Neuronal stem cell (in vitro differentiated cells): ENCODE results near the gene SMAD3.

ENCODE experiments used
- DNase-seq: peaks from one replicate; pipeline ENCODE4 v3.0.0-alpha.2; 2013; ENCODE audit warnings: low spot score
- H2AFZ ChIP-seq: one replicate; pipeline ENCODE4 v1.6.1; 2013; ENCODE audit warnings: mild to moderate bottlenecking, low read length, inconsistent platforms
- H2AK5ac ChIP-seq: 2 replicates; pipeline ENCODE4 v1.6.1; 2013; ENCODE audit warnings: low read depth, mild to moderate bottlenecking, inconsistent platforms, low read length, moderate library complexity, mixed read lengths
- H2BK120ac ChIP-seq: 2 replicates; pipeline ENCODE4 v1.6.1; 2013; ENCODE audit warnings: low read depth, mild to moderate bottlenecking, inconsistent platforms, low read length, moderate library complexity, mixed read lengths
- H2BK12ac ChIP-seq: one replicate; pipeline ENCODE4 v1.6.1; 2013; ENCODE audit warnings: low read length, inconsistent platforms
- H2BK15ac ChIP-seq: 2 replicates; pipeline ENCODE4 v1.6.1; 2013; ENCODE audit warnings: mild to moderate bottlenecking, low read length, inconsistent platforms, mixed read lengths
- H2BK5ac ChIP-seq: one replicate; pipeline ENCODE4 v1.6.1; 2013; ENCODE audit warnings: inconsistent platforms, mild to moderate bottlenecking, low read length, moderate library complexity
- H3K14ac ChIP-seq: one replicate; pipeline ENCODE4 v1.6.1; 2013; ENCODE audit warnings: low read length, inconsistent platforms
- H3K18ac ChIP-seq: 2 replicates; pipeline ENCODE4 v1.6.1; 2013; ENCODE audit warnings: low read length, inconsistent platforms
- H3K23ac ChIP-seq: 2 replicates; pipeline ENCODE4 v1.6.1; 2013; ENCODE audit warnings: low read depth, mild to moderate bottlenecking, mixed read lengths, low read length, inconsistent platforms; ENCODE audit not compliant: poor library complexity
- H3K27ac ChIP-seq: replicated peaks from 3 replicates; pipeline ENCODE4 v1.5.1; 2013; ENCODE audit warnings: low read length, inconsistent platforms
- H3K27me3 ChIP-seq, 3 experiments: 2 replicates each; pipeline ENCODE4 v1.6.1; 2013; ENCODE audit warnings: low read length in 3 of 3, mild to moderate bottlenecking in 2 of 3, inconsistent platforms in 1 of 3, low read depth in 1 of 3, mixed read lengths in 1 of 3, moderate library complexity in 1 of 3; ENCODE audit not compliant: control insufficient read depth in 3 of 3, insufficient read depth in 3 of 3
- H3K36me3 ChIP-seq, 2 donors: replicated peaks in 1 of 2; 2 replicates each; pipeline ENCODE4 v1.6.1; 2013; ENCODE audit warnings: low read length in 2 of 2; ENCODE audit not compliant: control insufficient read depth in 2 of 2, insufficient read depth in 2 of 2
- H3K4ac ChIP-seq: 2 replicates; pipeline ENCODE4 v1.6.1; 2013; ENCODE audit warnings: inconsistent platforms, mild to moderate bottlenecking, low read length, moderate library complexity
- H3K4me1 ChIP-seq, 2 donors: 1 replicate in 1 of 2; 2 replicates in 1 of 2; pipeline ENCODE4 v1.6.1; 2013; ENCODE audit warnings: low read length in 2 of 2, low read depth in 1 of 2; ENCODE audit not compliant: control insufficient read depth in 2 of 2, insufficient read depth in 1 of 2
- H3K4me2 ChIP-seq: one replicate; pipeline ENCODE4 v1.6.1; 2013; ENCODE audit warnings: mild to moderate bottlenecking, low read length, inconsistent platforms; ENCODE audit not compliant: insufficient read depth, poor library complexity, severe bottlenecking
- H3K4me3 ChIP-seq, 2 donors: 2 replicates each; pipeline ENCODE4 v1.5.1; 2013; ENCODE audit warnings: low read length in 2 of 2, mild to moderate bottlenecking in 2 of 2, inconsistent platforms in 1 of 2, moderate library complexity in 1 of 2
- H3K79me1 ChIP-seq: one replicate; pipeline ENCODE4 v1.6.1; 2013; ENCODE audit warnings: low read depth, mild to moderate bottlenecking, inconsistent platforms, low read length, moderate library complexity
- H3K9ac ChIP-seq: one replicate; pipeline ENCODE4 v1.6.1; 2013; ENCODE audit warnings: mild to moderate bottlenecking, low read depth, low read length, inconsistent platforms; ENCODE audit not compliant: poor library complexity
- H3K9me3 ChIP-seq, 2 donors: replicated peaks in 1 of 2; 2 replicates each; pipeline versions ENCODE3 to v1.6.1; 2013; ENCODE audit warnings: low read length in 2 of 2, mild to moderate bottlenecking in 2 of 2, inconsistent platforms in 1 of 2, low read depth in 1 of 2, mixed read lengths in 1 of 2, moderate library complexity in 1 of 2; ENCODE audit not compliant: control insufficient read depth in 2 of 2, insufficient read depth in 1 of 2
- H4K8ac ChIP-seq: one replicate; pipeline ENCODE4 v1.6.1; 2013; ENCODE audit warnings: low read depth, mild to moderate bottlenecking, inconsistent platforms, low read length, moderate library complexity
- H4K91ac ChIP-seq: one replicate; pipeline ENCODE4 v1.6.1; 2013; ENCODE audit warnings: low read length, low read depth, mild to moderate bottlenecking, inconsistent platforms; ENCODE audit not compliant: poor library complexity
- WGBS, 2 donors: extraction: QIAGEN DNeasy Blood & Tissue Kit; methylation state at CpG; one replicate each; pipeline ENCODE4 v1.1.7; 2013; ENCODE audit warnings: missing lambda C conversion rate in 2 of 2, mixed read lengths in 1 of 2; ENCODE audit not compliant: insufficient read length in 2 of 2, insufficient replicate concordance in 1 of 2; ENCODE audit errors: extremely low coverage in 2 of 2; 5-methylcytosine and 5-hydroxymethylcytosine counted together

SMAD3 gene

GRCh38 chr15:67210555-67211168, 145.3 kb downstream of the SMAD3 start:
- H3K4me1 ChIP-seq: no peaks in the 10 kb centered on the region
- H2AK5ac ChIP-seq: no peak overlapping the region
- H2BK12ac ChIP-seq: no peak overlapping the region
- H3K27me3 ChIP-seq: no peaks in the 10 kb centered on the region
- H2BK15ac ChIP-seq: no peak overlapping the region
- H3K79me1 ChIP-seq: no peaks in the 10 kb centered on the region
- no peak overlapping the region for H3K9ac ChIP-seq
- no peak overlapping the region for H2AFZ ChIP-seq
- H3K27ac ChIP-seq: no peak overlapping the region
- no peak overlapping the region for H2BK5ac ChIP-seq
- H3K4me2 ChIP-seq: no peak overlapping the region
- no peak overlapping the region for H3K18ac ChIP-seq
- peaks cover 2 to 31% of the 10 kb centered on the region in 2 donors for H3K36me3 ChIP-seq
- H4K8ac ChIP-seq: no peak overlapping the region
- H3K4ac ChIP-seq: no peak overlapping the region
- 100% methylated on average over 1 of the region's 5 CpGs; no CpG with 5 or more reads in 1 of the 2 donors for WGBS, 2 donors
- no peaks in the 10 kb centered on the region for H3K9me3 ChIP-seq
- DNase-seq: no peak
- H3K14ac ChIP-seq: no peak overlapping the region
- H3K23ac ChIP-seq: no peak overlapping the region
- no peak overlapping the region for H3K4me3 ChIP-seq
- no peak overlapping the region for H4K91ac ChIP-seq
- no peak overlapping the region for H2BK120ac ChIP-seq

GRCh38 chr15:67212684-67213367, 147.4 kb downstream of the SMAD3 start:
- no peak overlapping the region for H4K8ac ChIP-seq
- H2AK5ac ChIP-seq: no peak overlapping the region
- no peak overlapping the region for H3K4ac ChIP-seq
- no peak overlapping the region for H2BK12ac ChIP-seq
- no peak for DNase-seq
- no peak overlapping the region for H2BK15ac ChIP-seq
- H3K79me1 ChIP-seq: no peaks in the 10 kb centered on the region
- no peak overlapping the region for H3K23ac ChIP-seq
- H3K27ac ChIP-seq: no peak overlapping the region
- H3K4me1 ChIP-seq: no peaks in the 10 kb centered on the region
- H2AFZ ChIP-seq: no peak overlapping the region
- H3K36me3 ChIP-seq: peaks cover 2 to 16% of the 10 kb centered on the region in 2 donors
- no peak overlapping the region for H4K91ac ChIP-seq
- H3K9ac ChIP-seq: no peak overlapping the region
- H2BK120ac ChIP-seq: no peak overlapping the region
- H3K4me2 ChIP-seq: no peak overlapping the region
- H3K14ac ChIP-seq: no peak overlapping the region
- H3K4me3 ChIP-seq: no peak overlapping the region
- no peak overlapping the region for H3K18ac ChIP-seq
- no peaks in the 10 kb centered on the region for H3K9me3 ChIP-seq
- H3K27me3 ChIP-seq: no peaks in the 10 kb centered on the region
- no CpG with 5 or more reads among the region's 4 CpGs for WGBS, 2 donors
- H2BK5ac ChIP-seq: no peak overlapping the region

- peaks cover 0 to 8% of the 10 kb centered on the region in 2 donors for H3K36me3 ChIP-seq
- no peak overlapping the region for H2BK12ac ChIP-seq
- H3K79me1 ChIP-seq: no peaks in the 10 kb centered on the region
- no peak overlapping the region for H3K14ac ChIP-seq
- H3K27me3 ChIP-seq: no peaks in the 10 kb centered on the region
- no peak overlapping the region for H2BK15ac ChIP-seq
- H3K23ac ChIP-seq: no peak overlapping the region
- no peak overlapping the region for H2BK5ac ChIP-seq
- H2AFZ ChIP-seq: no peak overlapping the region
- no peak overlapping the region for H3K4me3 ChIP-seq
- no peak overlapping the region for H3K4ac ChIP-seq
- H2AK5ac ChIP-seq: no peak overlapping the region
- no peaks in the 10 kb centered on the region for H3K9me3 ChIP-seq
- WGBS, 2 donors: no CpG with 5 or more reads among the region's 6 CpGs
- H4K91ac ChIP-seq: no peak overlapping the region
- no peak overlapping the region for H2BK120ac ChIP-seq
- no peak overlapping the region for H4K8ac ChIP-seq
- no peak overlapping the region for H3K18ac ChIP-seq
- no peak overlapping the region for H3K4me2 ChIP-seq
- no peak overlapping the region for H3K27ac ChIP-seq
- no peaks in the 10 kb centered on the region for H3K4me1 ChIP-seq
- H3K9ac ChIP-seq: no peak overlapping the region
- DNase-seq: no peak
Measured at GRCh38 chr15:67215102-67215501, 149.7 kb downstream of the SMAD3 start.

GRCh38 chr15:67216859-67217258, 151.5 kb downstream of the SMAD3 start:
- H3K18ac ChIP-seq: no peak overlapping the region
- H3K27ac ChIP-seq: no peak overlapping the region
- H2AK5ac ChIP-seq: no peak overlapping the region
- no peak overlapping the region for H3K4me3 ChIP-seq
- no peaks in the 10 kb centered on the region for H3K79me1 ChIP-seq
- H3K4me1 ChIP-seq: no peaks in the 10 kb centered on the region
- H4K91ac ChIP-seq: no peak overlapping the region
- H2BK5ac ChIP-seq: no peak overlapping the region
- no peak overlapping the region for H3K23ac ChIP-seq
- no peak overlapping the region for H2BK12ac ChIP-seq
- H3K9ac ChIP-seq: no peak overlapping the region
- H2BK15ac ChIP-seq: no peak overlapping the region
- H3K14ac ChIP-seq: no peak overlapping the region
- H2AFZ ChIP-seq: no peak overlapping the region
- no peak overlapping the region for H3K4me2 ChIP-seq
- no peak overlapping the region for H3K4ac ChIP-seq
- DNase-seq: no peak
- H3K27me3 ChIP-seq: no peaks in the 10 kb centered on the region
- H2BK120ac ChIP-seq: no peak overlapping the region
- H3K36me3 ChIP-seq: peaks cover 0 to 11% of the 10 kb centered on the region in 2 donors
- H4K8ac ChIP-seq: no peak overlapping the region
- no peaks in the 10 kb centered on the region for H3K9me3 ChIP-seq
